KMS-11 (cell line): Measurements from ENCODE around the gene SLC38A2.

Experiments
- H2AFZ ChIP-seq: fragments of 200-600 bp; sonication (generic); 2 replicates; pipeline ENCODE4 v1.6.1; 2016; ENCODE audit warnings: antibody characterized with exemption, mixed run types, low read depth
- H3K27ac ChIP-seq: fragments of 200-600 bp; sonication (generic); 2 replicates; pipeline ENCODE4 v1.6.1; 2016; ENCODE audit warnings: mild to moderate bottlenecking, mixed run types
- H3K27me3 ChIP-seq: fragments of 200-600 bp; sonication (generic); 2 replicates; pipeline ENCODE4 v1.6.1; 2017; ENCODE audit warnings: mild to moderate bottlenecking, low read depth, mixed run types, moderate library complexity; ENCODE audit not compliant: insufficient read depth
- H3K36me3 ChIP-seq: fragments of 200-600 bp; sonication (generic); 2 replicates; pipeline ENCODE4 v1.6.1; 2017; ENCODE audit warnings: mild to moderate bottlenecking, mixed run types; ENCODE audit not compliant: insufficient read depth
- H3K4me1 ChIP-seq: fragments of 200-600 bp; sonication (generic); 2 replicates; pipeline ENCODE4 v1.6.1; 2016; ENCODE audit warnings: mild to moderate bottlenecking, low read depth, mixed run types; ENCODE audit not compliant: poor library complexity, severe bottlenecking
- H3K4me2 ChIP-seq: fragments of 200-600 bp; sonication (generic); 2 replicates; pipeline ENCODE4 v1.7.0; 2016; ENCODE audit warnings: mild to moderate bottlenecking, mixed run types
- H3K4me3 ChIP-seq: fragments of 200-600 bp; sonication (generic); IDR thresholded peaks from 2 replicates; pipeline ENCODE4 v1.6.1; 2017; ENCODE audit warnings: low read depth, low read length, mixed read lengths; ENCODE audit not compliant: insufficient read depth
- H3K79me2 ChIP-seq: fragments of 200-600 bp; sonication (generic); 2 replicates; pipeline ENCODE4 v1.6.1; 2016; ENCODE audit warnings: low read depth, mixed run types; ENCODE audit not compliant: insufficient read depth
- H3K9ac ChIP-seq: fragments of 200-600 bp; sonication (generic); 2 replicates; pipeline ENCODE4 v1.6.1; 2016; ENCODE audit warnings: mild to moderate bottlenecking, mixed run types
- H4K20me1 ChIP-seq: fragments of 200-600 bp; sonication (generic); 2 replicates; pipeline ENCODE4 v1.6.1; 2016; ENCODE audit warnings: mild to moderate bottlenecking, mixed run types; ENCODE audit not compliant: insufficient read depth
- CTCF ChIP-seq: fragments of 200-600 bp; sonication (generic); conservative IDR thresholded peaks from 2 replicates; pipeline ENCODE4 v1.6.1; 2017; ENCODE audit warnings: low read depth, mild to moderate bottlenecking, antibody characterized with exemption, low read length, moderate library complexity, mixed read lengths

The SLC38A2 gene

GRCh38 chr12:46351138-46351537, 21.4 kb downstream of the SLC38A2 start:
- no peak overlapping the region for H3K4me2 ChIP-seq
- no peaks in the 10 kb centered on the region for H3K27me3 ChIP-seq
- TF ChIP-seq CTCF, result no peak
- H3K36me3 ChIP-seq, result no peaks in the 10 kb centered on the region
- H3K9ac ChIP-seq, result no peak overlapping the region
- no peak overlapping the region for H3K4me3 ChIP-seq
- H3K27ac ChIP-seq, result no peak overlapping the region
- H4K20me1 ChIP-seq, result no peaks in the 10 kb centered on the region
- no peak overlapping the region for H2AFZ ChIP-seq
- no peaks in the 10 kb centered on the region for H3K79me2 ChIP-seq
- peaks cover 5% of the 10 kb centered on the region for H3K4me1 ChIP-seq

DNA sequence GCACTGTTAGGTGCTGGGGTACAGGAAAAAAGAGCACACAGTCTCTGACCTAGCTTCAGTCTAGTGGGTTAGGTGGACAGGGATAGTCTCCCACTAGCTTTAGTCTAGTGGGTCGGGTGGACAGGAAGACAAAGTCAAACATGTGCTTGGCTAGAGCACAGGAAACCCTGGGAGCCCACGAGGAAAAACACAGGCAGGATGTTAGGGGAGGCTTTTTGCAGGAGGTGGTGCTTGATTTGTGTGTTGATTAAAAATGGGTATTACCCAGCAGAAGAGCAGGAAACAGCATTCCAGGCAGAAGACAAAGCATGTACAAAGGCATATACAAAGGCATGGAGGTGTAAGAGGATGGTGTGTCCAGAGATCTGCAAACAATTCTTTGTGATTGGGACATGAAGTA, 23.3 kb downstream of the SLC38A2 start:
- Histone ChIP-seq H3K36me3 (no peaks in the 10 kb centered on the region), H3K4me1 (peaks cover 2% of the 10 kb centered on the region), H3K4me2 (no peak overlapping the region), H2AFZ (no peak overlapping the region), H4K20me1 (no peaks in the 10 kb centered on the region), H3K27me3 (no peaks in the 10 kb centered on the region), H3K9ac (no peak overlapping the region), H3K27ac (no peak overlapping the region), H3K79me2 (no peaks in the 10 kb centered on the region), H3K4me3 (no peak overlapping the region)
- no peak for TF ChIP-seq CTCF

GRCh38 chr12:46343118-46343852, 29.3 kb downstream of the SLC38A2 start:
- H3K9ac ChIP-seq, result no peak overlapping the region
- H2AFZ ChIP-seq, result no peak overlapping the region
- H3K27ac ChIP-seq, result no peak overlapping the region
- no peaks in the 10 kb centered on the region for H3K4me1 ChIP-seq
- no peaks in the 10 kb centered on the region for H3K79me2 ChIP-seq
- TF ChIP-seq CTCF, result no peak
- no peaks in the 10 kb centered on the region for H3K27me3 ChIP-seq
- no peak overlapping the region for H3K4me2 ChIP-seq
- H4K20me1 ChIP-seq, result no peaks in the 10 kb centered on the region
- H3K36me3 ChIP-seq, result no peaks in the 10 kb centered on the region
- no peak overlapping the region for H3K4me3 ChIP-seq

DNA sequence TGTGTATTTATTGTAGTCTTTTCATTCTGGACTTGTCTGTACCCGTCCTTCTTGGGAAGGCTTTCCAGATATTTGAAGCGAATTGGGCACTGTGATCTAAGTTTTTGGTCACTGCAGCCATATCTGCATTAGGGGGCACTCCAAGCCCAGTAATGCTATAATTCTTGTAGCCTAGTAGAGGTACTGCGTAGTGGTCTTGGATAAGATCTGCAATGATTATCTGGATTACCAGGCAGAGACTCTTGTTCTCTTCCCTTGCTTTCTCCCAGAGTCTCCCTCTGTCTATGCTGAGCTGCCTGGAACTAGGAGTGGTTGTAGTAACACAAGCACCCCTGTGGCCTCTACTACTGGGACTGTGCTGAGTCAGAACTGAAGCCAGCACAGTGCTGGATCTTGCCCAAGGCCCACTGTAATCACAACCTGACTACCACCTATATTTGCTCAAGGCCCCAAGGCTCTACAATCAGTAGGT, 30.0 kb downstream of the SLC38A2 start:
- TF ChIP-seq CTCF, result peak; percentile 44
- Histone ChIP-seq H3K79me2 (no peaks in the 10 kb centered on the region), H3K9ac (no peak overlapping the region), H3K4me2 (no peak overlapping the region), H3K4me3 (no peak overlapping the region), H3K36me3 (no peaks in the 10 kb centered on the region), H3K27ac (no peak overlapping the region), H3K4me1 (no peaks in the 10 kb centered on the region), H3K27me3 (no peaks in the 10 kb centered on the region), H4K20me1 (no peaks in the 10 kb centered on the region), H2AFZ (no peak overlapping the region)
